NB4 (cell line): ENCODE results near the gene AGAP1.

Source experiments
- DNase-seq: peaks from one replicate; pipeline ENCODE4 v3.0.0; 2010; ENCODE audit warnings: low read depth
- H3K4me3 ChIP-seq: one replicate; pipeline ENCODE4 v1.5.1; 2011; ENCODE audit warnings: mild to moderate bottlenecking, low read depth, low read length, moderate library complexity
- MYC ChIP-seq: IDR thresholded peaks from 2 replicates; pipeline ENCODE4 v1.6.1; 2011; ENCODE audit warnings: low read depth, low read length
- POLR2A ChIP-seq: IDR thresholded peaks from 2 replicates; pipeline ENCODE4 v1.6.1; 2011; ENCODE audit warnings: mild to moderate bottlenecking; ENCODE audit not compliant: insufficient read length; ENCODE audit errors: extremely low read depth
- TF ChIP-seq, protein P1 (sequence below): IDR thresholded peaks from one replicate; pipeline ENCODE4 v1.5.1; 2012; ENCODE audit warnings: low read depth, low read length
- TF ChIP-seq, protein P2 (sequence below): IDR thresholded peaks from 2 replicates; pipeline ENCODE4 v1.6.1; 2011; ENCODE audit warnings: low read depth, low read length

AGAP1 gene

DNA sequence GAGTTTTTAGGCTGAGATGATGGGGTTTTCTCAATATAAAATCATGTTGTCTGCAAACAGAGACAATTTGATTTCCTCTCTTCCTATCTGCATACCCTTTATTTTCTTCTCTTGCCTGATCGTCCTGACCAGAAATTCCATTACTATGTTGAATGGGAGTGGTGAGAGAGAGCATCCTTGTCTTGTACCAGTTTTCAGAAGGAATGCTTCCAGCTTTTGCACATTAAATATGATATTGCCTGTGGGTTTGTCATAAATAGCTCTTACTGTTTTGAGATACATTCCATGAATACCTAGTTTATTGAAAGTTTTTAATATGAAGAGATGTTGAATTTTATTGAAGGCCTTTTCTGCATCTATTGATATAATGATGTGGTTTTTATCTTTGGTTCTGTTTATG, 492.5 kb downstream of the AGAP1 start:
- TF ChIP-seq, protein P1, sequence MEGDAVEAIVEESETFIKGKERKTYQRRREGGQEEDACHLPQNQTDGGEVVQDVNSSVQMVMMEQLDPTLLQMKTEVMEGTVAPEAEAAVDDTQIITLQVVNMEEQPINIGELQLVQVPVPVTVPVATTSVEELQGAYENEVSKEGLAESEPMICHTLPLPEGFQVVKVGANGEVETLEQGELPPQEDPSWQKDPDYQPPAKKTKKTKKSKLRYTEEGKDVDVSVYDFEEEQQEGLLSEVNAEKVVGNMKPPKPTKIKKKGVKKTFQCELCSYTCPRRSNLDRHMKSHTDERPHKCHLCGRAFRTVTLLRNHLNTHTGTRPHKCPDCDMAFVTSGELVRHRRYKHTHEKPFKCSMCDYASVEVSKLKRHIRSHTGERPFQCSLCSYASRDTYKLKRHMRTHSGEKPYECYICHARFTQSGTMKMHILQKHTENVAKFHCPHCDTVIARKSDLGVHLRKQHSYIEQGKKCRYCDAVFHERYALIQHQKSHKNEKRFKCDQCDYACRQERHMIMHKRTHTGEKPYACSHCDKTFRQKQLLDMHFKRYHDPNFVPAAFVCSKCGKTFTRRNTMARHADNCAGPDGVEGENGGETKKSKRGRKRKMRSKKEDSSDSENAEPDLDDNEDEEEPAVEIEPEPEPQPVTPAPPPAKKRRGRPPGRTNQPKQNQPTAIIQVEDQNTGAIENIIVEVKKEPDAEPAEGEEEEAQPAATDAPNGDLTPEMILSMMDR = no peak
- TF ChIP-seq MYC (no peak), POLR2A (no peak)
- TF ChIP-seq, protein P2, sequence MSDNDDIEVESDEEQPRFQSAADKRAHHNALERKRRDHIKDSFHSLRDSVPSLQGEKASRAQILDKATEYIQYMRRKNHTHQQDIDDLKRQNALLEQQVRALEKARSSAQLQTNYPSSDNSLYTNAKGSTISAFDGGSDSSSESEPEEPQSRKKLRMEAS = no peak
- H3K4me3 ChIP-seq = no peak overlapping the region
- DNase-seq = no peak

DNA sequence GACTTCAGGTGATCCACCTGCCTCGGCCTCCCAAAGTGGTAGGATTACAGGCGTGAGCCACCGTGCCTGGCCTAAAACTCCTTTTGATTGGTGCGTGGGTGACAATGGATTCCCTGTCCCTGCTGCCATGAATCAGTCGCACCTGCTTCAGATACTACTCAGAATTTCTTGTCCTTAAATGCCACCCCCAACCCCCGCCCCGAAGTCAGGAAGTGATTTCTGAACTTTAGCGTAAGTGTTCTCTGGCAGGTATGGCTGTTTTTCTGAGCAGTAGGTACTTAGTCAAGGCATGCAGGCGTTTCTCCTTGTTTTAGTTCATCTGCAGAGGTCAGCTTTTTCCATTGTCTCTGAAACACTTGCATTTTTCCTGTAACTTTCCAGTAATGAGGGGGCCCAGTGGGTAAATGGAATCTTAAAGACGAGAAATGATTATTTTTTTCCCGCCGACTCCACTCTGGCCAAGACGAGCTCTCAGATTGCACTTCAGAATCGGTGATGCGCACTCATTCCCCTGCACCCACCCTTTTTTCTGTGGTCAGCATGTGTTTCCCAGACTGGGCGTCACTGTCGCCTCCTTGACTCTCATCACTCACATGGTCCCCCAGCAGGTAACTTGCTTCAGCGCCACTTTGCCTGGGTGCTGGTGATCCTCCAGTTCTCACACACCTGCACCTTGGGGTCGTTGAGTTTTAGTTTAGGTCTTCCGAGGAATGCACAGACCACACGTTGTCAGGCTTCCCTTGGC, 494.6 kb downstream of the AGAP1 start:
- TF ChIP-seq MYC = no peak
- TF ChIP-seq, protein P1 = no peak
- TF ChIP-seq, protein P2 = no peak
- TF ChIP-seq POLR2A = no peak
- no peak overlapping the region for H3K4me3 ChIP-seq
- DNase-seq = no peak

DNA sequence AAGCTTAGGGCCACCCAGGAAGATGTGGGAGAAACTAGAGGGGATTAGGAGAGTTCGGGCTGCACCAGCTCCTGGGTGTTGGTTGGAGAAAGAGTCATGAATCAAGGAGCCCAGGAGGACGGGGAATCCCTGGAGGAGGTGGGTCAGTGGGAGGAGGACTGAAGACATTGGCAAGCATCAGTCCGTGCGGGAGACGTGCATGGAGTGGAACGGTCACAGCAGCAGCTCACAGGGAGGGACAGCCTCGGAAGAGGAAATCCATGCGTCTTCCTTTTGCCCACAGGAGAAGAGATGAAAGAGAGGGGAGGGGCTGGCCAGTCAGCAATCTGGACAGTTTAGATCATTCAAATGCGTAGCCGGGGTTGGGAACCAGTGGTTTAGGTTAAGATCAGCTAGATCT, 495.7 kb downstream of the AGAP1 start:
- TF ChIP-seq POLR2A (no peak), MYC (no peak)
- TF ChIP-seq, protein P1 = no peak
- TF ChIP-seq, protein P2 = no peak

DNA sequence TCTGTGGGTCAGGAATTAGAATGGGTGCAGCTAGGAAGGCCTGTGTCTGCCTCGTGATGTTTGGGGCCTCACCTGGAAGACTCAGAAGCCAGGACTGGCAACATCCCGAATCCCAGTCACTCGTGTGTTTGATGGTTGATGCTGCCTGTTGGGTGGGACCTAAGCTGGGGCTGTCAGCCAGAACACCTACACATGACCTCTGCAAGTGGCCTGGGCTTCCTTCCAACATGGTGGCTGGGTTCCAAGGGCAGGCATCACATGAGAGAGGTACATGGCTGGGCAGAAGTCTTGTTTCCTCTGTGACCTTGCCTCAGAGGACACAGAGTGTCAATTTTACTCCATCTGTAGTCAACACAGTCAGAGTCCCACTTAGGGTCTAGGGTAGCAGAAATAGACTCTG, 496.5 kb downstream of the AGAP1 start:
- no peak for DNase-seq
- TF ChIP-seq MYC = no peak
- no peak overlapping the region for H3K4me3 ChIP-seq

More for the DNA sequence above, 495.7 kb downstream of the AGAP1 start:
- DNase-seq = no peak
- no peak overlapping the region for H3K4me3 ChIP-seq

DNA sequence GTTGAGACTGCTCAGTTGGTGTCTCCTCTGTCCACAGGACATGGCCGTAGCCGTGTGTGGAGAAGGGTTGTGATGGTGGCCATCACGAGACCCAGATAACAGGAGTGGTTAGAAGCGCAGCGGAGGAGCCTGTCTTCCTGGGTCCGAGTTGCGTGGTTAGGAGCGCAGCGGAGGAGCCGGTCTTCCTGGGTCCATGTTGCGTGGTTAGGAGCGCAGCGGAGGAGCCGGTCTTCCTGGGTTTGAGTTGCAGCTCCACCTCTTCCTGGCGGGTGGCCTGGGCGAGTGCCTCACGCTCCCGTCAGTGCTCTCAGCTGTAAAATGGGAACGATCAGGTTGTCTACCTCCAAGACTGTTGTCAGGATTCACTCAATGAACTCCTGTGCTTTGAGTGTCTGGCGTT, 498.2 kb downstream of the AGAP1 start:
- no peak for DNase-seq
- TF ChIP-seq, protein P2 = no peak
- TF ChIP-seq, protein P1 = no peak
- TF ChIP-seq MYC = no peak
- no peak for TF ChIP-seq POLR2A
- H3K4me3 ChIP-seq = no peak overlapping the region

DNA sequence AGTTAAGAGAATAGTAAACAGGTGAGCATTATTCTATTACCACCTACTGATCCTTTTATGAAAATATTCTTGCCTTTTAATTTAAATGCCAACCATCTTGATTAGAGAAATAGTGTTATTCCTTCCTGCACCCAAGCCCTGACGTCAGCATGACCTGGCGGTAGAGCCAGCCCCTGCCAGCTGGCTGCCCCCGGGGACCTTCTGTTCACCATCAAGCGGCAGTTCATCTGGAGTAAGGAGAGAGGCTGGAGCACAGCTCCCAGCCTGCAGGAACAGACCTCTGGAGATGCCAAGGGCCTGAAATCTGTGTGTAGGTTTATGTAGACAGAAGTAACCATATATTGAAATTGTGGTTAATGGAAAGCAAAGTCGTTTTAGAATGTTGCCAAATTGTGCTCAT, 502.6 kb downstream of the AGAP1 start:
- DNase-seq = no peak
- no peak overlapping the region for H3K4me3 ChIP-seq
- TF ChIP-seq, protein P1 = no peak
- TF ChIP-seq, protein P2 = no peak
- no peak for TF ChIP-seq MYC
- no peak for TF ChIP-seq POLR2A
